ENCODE data around the gene KRTAP9-4.
"Not testable (repeated sequence)": the region's sequence is repeated elsewhere in the genome, so short reads cannot be mapped to it uniquely, and the experiment has no call there.

KRTAP9-4 gene, protein sequence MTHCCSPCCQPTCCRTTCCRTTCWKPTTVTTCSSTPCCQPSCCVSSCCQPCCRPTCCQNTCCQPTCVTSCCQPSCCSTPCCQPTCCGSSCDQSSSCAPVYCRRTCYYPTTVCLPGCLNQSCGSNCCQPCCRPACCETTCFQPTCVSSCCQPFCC

GRCh38 chr17:41249637-41250240 lies at the start of gene KRTAP9-4:
KRTAP9-4 (plus strand) TSS chr17:41249687; CDS start chr17:41249721, 34 bp downstream.
- not testable (repeated sequence) for FAIRE-seq; DNase-seq (ENCODE audit: low spot score)

DNA sequence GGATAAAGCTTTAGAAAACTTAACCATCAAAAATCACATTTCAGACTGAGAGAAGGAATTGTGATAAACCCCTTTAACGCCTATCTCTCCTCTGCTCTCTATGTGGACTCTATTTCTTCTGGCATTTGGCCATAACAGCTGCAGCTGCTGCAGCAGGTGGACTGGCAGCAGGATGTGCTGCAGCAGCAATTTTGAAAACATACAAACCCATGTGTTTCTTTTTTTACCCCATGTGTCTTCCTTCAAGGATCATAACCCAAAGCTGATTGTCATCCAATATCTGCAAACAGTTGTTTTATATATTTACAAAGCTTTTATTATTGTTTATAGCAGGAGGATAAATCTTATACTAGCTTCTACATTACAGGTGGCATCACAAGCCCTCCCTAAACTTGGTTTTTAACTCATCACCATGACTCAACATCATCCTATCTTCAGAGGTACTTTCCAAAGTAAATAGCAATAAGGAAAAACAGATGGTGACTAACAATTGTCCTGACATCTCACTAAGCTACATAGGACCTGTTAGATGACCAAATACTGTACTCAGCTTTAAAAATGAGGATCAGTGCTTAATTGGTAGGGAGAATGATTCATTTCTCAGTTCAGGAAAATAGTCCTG lies 37.5 kb upstream of the KRTAP9-4 start:
- FAIRE-seq (no peak), DNase-seq (ENCODE audit: low spot score) (peak; percentile 30)

DNA sequence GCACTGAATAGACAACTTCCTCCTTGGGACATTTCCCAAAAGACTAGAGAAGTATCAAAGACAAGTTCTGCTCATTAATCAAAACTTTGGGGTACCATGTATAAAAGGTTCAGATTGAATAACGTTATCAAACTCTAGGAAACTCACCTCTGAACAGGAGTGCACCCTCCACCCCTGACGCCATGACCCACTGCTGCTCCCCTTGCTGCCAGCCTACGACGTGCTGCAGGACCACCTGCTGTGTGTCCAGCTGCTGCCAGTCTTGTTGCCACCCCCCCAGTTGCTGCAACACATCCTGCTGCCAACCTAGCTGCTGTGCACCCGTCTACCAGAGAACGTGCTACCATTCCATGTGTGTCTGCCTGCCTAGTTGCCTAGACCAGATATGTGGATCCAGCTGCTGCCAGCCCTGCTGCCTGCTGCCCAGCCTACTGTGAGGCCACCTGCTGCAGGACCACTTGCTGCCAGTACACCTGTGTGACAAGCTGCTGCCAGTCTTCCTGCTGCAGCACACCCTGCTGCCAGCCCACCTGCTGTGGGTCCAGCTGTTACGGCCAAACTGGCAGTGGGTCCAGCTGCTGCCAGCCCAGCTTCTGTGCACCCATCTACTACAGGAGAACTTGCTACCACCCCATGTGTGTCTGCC lies 36.8 kb upstream of the KRTAP9-4 start:
- FAIRE-seq (no peak), DNase-seq (ENCODE audit: low spot score) (no peak)

DNA sequence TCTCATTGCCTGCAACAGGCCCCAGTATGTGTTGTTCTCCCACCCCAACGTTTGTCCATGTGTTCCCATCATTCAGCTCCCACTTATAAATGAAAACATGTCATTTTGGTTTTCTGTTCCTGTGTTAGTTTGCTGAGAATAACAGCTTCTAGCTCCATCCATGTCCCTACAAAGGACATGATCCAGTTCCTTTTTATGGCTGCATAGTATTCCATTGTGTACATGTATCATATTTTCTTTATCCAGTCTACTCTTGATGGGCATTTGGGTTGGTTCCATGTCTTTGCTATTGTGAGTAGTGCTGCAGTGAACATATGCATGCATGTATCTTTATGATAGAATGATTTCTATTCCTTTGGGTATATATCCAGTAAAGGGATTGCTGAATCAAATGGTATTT lies 33.8 kb upstream of the KRTAP9-4 start:
- no peak for FAIRE-seq
- no peak for DNase-seq (ENCODE audit: low spot score)

GRCh38 chr17:41223821-41224220 lies 25.7 kb upstream of the KRTAP9-4 start:
- DNase-seq (ENCODE audit: low spot score) (no peak), FAIRE-seq (no peak)

GRCh38 chr17:41226051-41226450 lies 23.4 kb upstream of the KRTAP9-4 start:
- FAIRE-seq (no peak), DNase-seq (ENCODE audit: low spot score) (no peak)

DNA sequence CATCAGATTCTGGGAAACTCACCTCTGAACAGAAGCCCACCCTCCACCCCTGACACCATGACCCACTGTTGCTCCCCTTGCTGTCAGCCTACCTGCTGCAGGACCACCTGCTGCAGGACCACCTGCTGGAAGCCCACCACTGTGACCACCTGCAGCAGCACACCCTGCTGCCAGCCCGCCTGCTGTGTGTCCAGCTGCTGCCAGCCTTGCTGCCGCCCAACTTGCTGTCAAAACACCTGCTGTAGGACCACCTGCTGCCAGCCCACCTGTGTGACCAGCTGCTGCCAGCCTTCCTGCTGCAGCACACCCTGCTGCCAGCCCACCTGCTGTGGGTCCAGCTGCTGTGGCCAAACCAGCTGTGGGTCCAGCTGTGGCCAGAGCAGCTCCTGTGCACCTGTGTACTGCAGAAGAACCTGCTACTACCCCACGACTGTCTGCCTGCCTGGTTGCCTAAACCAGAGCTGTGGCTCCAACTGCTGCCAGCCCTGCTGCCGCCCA lies 22.8 kb upstream of the KRTAP9-4 start, which contains the start of gene KRTAP9-2:
TSS of gene KRTAP9-2 (plus strand) at position 51 of the 498 bp plus-strand sequence. CDS start at position 58, 7 bp downstream.
- FAIRE-seq; DNase-seq (ENCODE audit: low spot score): not testable (repeated sequence)

DNA sequence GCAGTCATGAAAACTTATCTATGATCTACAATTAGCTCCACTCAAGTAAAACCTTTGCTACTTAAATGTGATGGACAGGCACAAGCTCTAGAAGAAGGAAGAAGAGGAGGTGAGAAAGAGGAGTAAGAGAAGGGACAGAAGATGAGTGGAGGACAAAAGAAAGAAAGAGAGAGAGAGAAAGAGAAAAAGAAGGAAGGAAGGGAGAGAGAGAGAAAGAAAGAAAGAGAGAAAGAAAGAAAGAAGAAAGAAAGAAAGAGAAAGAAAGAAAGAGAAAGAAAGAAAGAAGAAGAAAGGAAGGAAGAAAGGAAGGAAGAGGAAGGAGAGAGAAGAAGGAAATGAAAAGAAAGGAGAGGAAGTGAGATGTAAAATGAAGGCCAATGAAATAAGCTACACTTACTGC lies 19.4 kb upstream of the KRTAP9-4 start:
- FAIRE-seq = no peak
- no peak for DNase-seq (ENCODE audit: low spot score)

DNA sequence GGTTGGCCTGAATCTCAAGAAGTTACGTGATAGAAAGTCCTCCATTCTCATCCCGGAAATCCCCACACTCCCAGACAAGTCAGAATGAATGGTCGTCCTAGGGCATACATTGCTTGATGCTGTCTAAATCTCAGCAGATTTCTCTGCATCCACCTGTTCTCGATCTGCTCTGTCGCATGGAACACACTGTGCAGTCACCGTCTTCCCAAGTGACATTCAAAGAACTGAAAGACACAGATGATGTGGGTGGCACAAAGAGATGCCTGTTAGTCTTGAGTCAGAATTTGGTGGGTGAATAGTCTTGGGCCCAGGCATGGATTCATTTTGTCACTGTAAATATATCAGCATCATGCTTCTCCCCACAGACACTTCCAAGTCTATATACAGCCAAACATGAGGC lies 17.8 kb upstream of the KRTAP9-4 start:
- FAIRE-seq (no peak), DNase-seq (ENCODE audit: low spot score) (no peak)

DNA sequence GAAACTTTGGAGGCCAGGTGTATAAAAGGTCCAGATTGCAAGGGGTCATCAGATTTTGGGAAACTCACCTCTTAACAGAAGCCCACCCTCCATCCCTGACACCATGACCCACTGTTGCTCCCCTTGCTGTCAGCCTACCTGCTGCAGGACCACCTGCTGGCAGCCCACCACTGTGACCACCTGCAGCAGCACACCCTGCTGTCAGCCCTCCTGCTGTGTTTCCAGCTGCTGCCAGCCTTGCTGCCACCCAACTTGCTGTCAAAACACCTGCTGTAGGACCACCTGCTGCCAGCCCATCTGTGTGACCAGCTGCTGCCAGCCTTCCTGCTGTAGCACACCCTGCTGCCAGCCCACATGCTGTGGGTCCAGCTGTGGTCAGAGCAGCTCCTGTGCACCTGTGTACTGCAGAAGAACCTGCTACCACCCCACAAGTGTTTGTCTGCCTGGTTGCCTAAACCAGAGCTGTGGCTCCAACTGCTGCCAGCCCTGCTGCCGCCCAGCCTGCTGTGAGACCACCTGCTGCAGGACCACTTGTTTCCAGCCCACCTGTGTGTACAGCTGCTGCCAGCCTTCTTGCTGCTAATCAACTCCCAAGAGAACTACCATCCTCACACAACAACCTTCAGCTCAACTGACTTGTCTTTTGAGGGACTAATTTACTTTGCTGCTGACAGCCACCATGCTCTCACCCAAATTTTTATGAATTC lies 16.9 kb upstream of the KRTAP9-4 start, which contains the start of gene KRTAP9-3:
TSS of gene KRTAP9-3 (plus strand) at position 51 of the 707 bp plus-strand sequence. CDS start at position 104, 53 bp downstream.
- not testable (repeated sequence) for FAIRE-seq; DNase-seq (ENCODE audit: low spot score)

- FAIRE-seq; DNase-seq (ENCODE audit: low spot score): not testable (repeated sequence)
These were observed 12.4 kb upstream of the KRTAP9-4 start for GRCh38 chr17:41237116-41237515.

GRCh38 chr17:41237949-41238437 lies 11.5 kb upstream of the KRTAP9-4 start, which contains the start of gene KRTAP9-8:
KRTAP9-8 (plus strand) TSS chr17:41237999; CDS start chr17:41238052, 53 bp downstream.
- not testable (repeated sequence) for FAIRE-seq; DNase-seq (ENCODE audit: low spot score)

DNA sequence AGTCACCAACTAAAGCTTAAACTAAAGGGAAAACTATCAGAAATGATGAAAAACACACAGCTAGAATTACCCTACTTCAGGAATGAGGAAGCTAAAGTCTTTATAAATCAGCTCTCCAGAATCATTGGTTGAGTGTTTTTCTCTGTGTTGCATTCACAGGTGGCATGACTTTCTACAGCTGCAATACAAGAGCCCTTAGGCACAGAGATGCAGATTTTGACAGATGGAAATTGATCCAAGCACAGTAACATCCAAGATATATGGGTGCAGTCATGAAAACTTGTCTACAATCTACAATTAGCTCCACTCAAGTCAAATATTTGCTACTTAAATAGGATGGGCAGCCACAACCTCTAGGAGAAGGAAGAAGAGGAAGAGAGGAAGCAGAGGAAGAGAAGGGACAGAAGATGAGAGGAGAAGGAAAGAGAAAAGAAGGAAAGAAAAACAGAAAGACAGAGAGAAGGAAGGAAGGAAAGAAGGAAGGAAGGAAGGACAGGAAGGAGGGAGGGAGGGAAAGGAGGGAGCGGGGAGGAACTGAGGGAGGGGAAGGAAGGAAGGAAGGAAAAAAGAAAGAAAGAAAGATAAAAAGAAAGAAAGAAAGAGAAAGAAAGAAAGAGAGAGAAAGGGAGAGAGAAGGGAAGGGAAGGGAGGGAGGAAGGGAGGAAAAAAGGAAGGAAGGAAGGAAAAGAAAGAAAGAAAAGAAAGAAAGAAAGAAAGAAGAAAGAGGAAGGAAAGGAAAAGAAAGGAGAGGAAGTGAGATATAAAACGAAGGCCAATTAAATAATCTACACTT lies 2.3 kb upstream of the KRTAP9-4 start:
- FAIRE-seq; DNase-seq (ENCODE audit: low spot score): not testable (repeated sequence)

DNA sequence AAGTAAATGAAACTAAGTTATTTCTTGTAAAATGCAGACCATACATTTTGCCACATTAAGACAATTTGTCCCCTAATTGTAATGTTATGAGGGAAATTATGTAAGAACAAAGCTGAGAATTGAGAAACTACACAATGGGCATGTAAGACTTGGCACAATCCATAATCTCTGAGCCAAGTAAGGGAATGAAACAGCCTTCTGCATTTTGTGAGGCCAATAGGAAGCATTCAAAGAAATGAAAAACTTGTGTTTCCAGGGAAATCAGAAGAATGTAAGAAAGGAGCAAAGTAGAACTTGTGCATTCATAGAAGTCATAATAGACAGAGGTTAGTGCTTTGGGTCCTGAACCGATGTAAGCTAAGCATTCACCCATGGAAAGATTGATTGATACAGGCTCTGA lies 1.8 kb downstream of the KRTAP9-4 start:
- FAIRE-seq (no peak), DNase-seq (ENCODE audit: low spot score) (no peak)

- no peak for FAIRE-seq
- no peak for DNase-seq (ENCODE audit: low spot score)
These were observed 5.4 kb downstream of the KRTAP9-4 start for GRCh38 chr17:41254861-41255260.

DNA sequence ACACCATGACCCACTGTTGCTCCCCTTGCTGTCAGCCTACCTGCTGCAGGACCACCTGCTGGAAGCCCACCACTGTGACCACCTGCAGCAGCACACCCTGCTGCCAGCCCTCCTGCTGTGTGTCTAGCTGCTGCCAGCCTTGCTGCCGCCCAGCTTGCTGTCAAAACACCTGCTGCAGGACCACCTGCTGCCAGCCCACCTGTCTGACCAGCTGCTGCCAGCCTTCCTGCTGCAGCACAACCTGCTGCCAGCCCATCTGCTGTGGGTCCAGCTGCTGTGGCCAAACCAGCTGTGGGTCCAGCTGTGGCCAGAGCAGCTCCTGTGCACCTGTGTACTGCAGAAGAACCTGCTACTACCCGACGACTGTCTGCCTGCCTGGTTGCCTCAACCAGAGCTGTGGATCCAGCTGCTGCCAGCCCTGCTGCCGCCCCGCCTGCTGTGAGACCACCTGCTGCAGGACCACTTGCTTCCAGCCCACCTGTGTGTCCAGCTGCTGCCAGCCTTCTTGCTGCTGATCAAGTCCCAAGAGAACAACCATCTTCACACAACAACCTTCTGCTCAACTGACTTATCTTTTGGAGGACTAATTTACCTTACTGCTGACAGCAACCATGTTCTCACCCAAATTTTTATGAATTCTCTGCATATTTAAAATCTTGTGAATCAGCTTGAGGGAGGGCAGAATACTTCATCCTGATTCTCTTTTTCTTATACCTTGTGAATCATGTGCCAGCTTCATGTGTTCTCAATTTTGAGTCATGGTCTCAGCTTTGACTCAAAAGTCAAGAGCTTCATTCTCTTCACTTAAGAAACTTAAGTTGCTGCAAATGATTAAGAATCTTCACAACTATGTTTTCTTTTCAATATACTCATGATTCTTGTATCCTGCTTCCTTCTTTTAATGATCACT lies 6.1 kb downstream of the KRTAP9-4 start, which contains the start of gene KRTAP9-9:
TSS of gene KRTAP9-9 (plus strand) at position 4 of the 910 bp plus-strand sequence.
- FAIRE-seq; DNase-seq (ENCODE audit: low spot score): not testable (repeated sequence)

DNA sequence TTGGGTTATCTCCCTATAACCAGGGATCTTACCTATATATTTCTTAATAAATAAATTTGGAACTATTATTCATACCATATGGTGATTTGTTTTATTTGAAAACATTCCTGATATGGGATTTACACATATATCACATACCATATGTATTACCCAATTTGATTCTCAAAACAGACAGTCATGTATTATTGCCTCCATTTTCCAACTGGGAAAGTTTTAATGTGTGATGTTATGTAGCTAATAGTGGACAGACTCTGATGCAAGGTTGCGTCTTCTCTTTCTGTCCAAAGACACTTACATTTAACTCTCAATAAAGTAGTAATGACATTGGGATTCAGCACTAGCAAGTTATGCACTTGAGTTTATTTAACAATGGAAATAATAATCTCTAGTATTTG lies 6.8 kb downstream of the KRTAP9-4 start:
- DNase-seq (ENCODE audit: low spot score) (no peak), FAIRE-seq (no peak)

GRCh38 chr17:41258406-41258805 lies 8.9 kb downstream of the KRTAP9-4 start:
- FAIRE-seq = no peak
- no peak for DNase-seq (ENCODE audit: low spot score)

GRCh38 chr17:41263212-41263611 lies 13.7 kb downstream of the KRTAP9-4 start:
- no peak for FAIRE-seq
- DNase-seq (ENCODE audit: low spot score) = no peak

All from RCC 7860 (cell line).